22Rv1 (cell line): ENCODE results near the gene TNFRSF19.

Experiments
- CTCF ChIP-seq: fragments of 450-650 bp; IDR thresholded peaks from 2 replicates; pipeline ENCODE4 v1.5.1; 2017; ENCODE audit warnings: mild to moderate bottlenecking
- ZFX ChIP-seq: fragments of 450-650 bp; IDR thresholded peaks from 2 replicates; pipeline ENCODE4 v1.6.1; 2017; ENCODE audit warnings: antibody characterized with exemption, borderline replicate concordance

- no peak for TF ChIP-seq CTCF
- TF ChIP-seq ZFX, result no peak
Observed at GRCh38 chr13:23690668-23691067, 120.5 kb downstream of the TNFRSF19 start.
